Heart left ventricle (tissue), 16 donors: ENCODE data around the gene STX3. TPM values are rescaled to one million over a fixed set of nuclear protein-coding genes. Genes with fewer than 3 reads are reported as not detected.

ENCODE experiments used
- ATAC-seq, 4 donors: fragments of 200-7000 bp; cut with Tn5 transposase; one replicate each; pipeline ENCODE4 v1.9.1; 2020 to 2022; ENCODE audit warnings: moderate library complexity in 4 of 4, mild to moderate bottlenecking in 3 of 4, moderate number of reproducible peaks in 1 of 4
- DNase-seq, 5 donors: peaks; one replicate each; pipeline ENCODE4 v3.0.0-alpha.2; 2020
- H3K27ac ChIP-seq, 12 donors: fragments of 200-600 bp; sonication (generic) in 4 of 12; one replicate each; pipeline versions ENCODE4 v1.5.0 to v1.8.0; 2016 to 2022; ENCODE audit warnings: mild to moderate bottlenecking in 2 of 12
- H3K27me3 ChIP-seq, 9 donors: fragments of 200-600 bp; sonication (generic) in 2 of 9; one replicate each; pipeline versions ENCODE4 v1.5.1 to v1.8.0; 2016 to 2022; ENCODE audit warnings: mild to moderate bottlenecking in 3 of 9
- H3K36me3 ChIP-seq, 9 donors: fragments of 200-600 bp; sonication (generic) in 2 of 9; one replicate each; pipeline versions ENCODE4 v1.5.0 to v1.8.0; 2018 to 2022; ENCODE audit warnings: mild to moderate bottlenecking in 2 of 9
- H3K4me1 ChIP-seq, 12 donors: fragments of 200-600 bp; sonication (generic) in 4 of 12; one replicate each; pipeline versions ENCODE4 v1.5.0 to v1.8.0; 2016 to 2022; ENCODE audit warnings: mild to moderate bottlenecking in 3 of 12
- H3K4me3 ChIP-seq, 12 donors: fragments of 200-600 bp; sonication (generic) in 4 of 12; one replicate each; pipeline versions ENCODE4 v1.5.0 to v1.8.0; 2017 to 2022; ENCODE audit warnings: mild to moderate bottlenecking in 9 of 12, moderate library complexity in 4 of 12
- H3K9me3 ChIP-seq, 12 donors: fragments of 200-600 bp; sonication (generic) in 4 of 12; one replicate each; pipeline versions ENCODE4 v1.5.0 to v1.8.0; 2016 to 2022; ENCODE audit warnings: mild to moderate bottlenecking in 1 of 12
- POLR2A ChIP-seq, 2 donors: fragments of 450-650 bp; IDR thresholded peaks; one replicate each; pipeline ENCODE4 v1.6.1; 2017; ENCODE audit warnings: antibody characterized with exemption in 2 of 2, mild to moderate bottlenecking in 2 of 2, moderate library complexity in 2 of 2
- WGBS, 4 donors: extraction: QIAGEN DNeasy Blood & Tissue Kit in 2 of 4; methylation state at CpG; one replicate each; pipeline versions ENCODE4 v1.1.5 to v1.1.7; 2013 to 2018; 5-methylcytosine and 5-hydroxymethylcytosine counted together
- intact Hi-C, 10 donors: fragments of 100-400 bp; cut with DNase I; formaldehyde crosslinking; loops; one replicate each; pipeline versions ENCODE4 v1.11.1 to v1.14.2; 2022
- polyA plus RNA-seq, 2 donors: library from polyadenylated mRNA; stranded (reverse); fragments of 200-250 nt; gene quantifications; one replicate each; pipeline ENCODE4 v1.2.3, GENCODE V29; 2013
- total RNA-seq, 9 donors: library from RNA; depleted of rRNA in 2 of 9; stranded (reverse); fragments of >200 nt in 2 of 9; fragmentation: NEBNext Ultra II Directional in 3 of 9; extraction: Animal tissue kit (Norgen Biotek cat#: 25700) in 3 of 9; gene quantifications; one replicate each; pipeline versions ENCODE4 v1.1.0 to v1.2.4, GENCODE V29; 2016 to 2023
- TF ChIP-seq, protein P1 (sequence below), 12 donors: fragments of 200-600 bp; sonication (generic) in 4 of 12; IDR thresholded peaks; one replicate each; pipeline versions ENCODE4 v1.5.0 to v1.8.0; 2018 to 2022; ENCODE audit warnings: antibody characterized with exemption in 12 of 12, mild to moderate bottlenecking in 5 of 12
- donor health status: ischemic (EF 13 %, LVEDD 7.1; RV severe dilation, severe dysfunction).
- donor health status: healthy with polysubstance abuse.
- donor health status: DM: no; HTN: yes; CAD: no.
- donor health status: DM: no; HTN: no; CAD: no.
- donor health status: ischemic (EF 25% LVEDD 6.9; RV normal size, moderate dysfunction).
- donor health status: ischemic (EF 25% LVEDD 5.7; RV mildly dilated, moderate dysfunction).
- donor health status: healthy.
- donor health status: DM: yes; HTN: yes; CAD: no.
- donor health status: ischemic (EF 35%, LVEDD 5.7; RV mildly dilated, moderate dysfunction).
- donor health status: nonischemic (EF 11% LVEDD 7.7; RV severe dilation, severe dysfunction).
- donor health status: DM: yes; HTN: yes; CAD: no.
- donor health status: PGD.
- donor health status: ischemic (EF 29% LVEDD 5.4; RV normal size, mild dysfunction).
- donor health status: nonischemic (EF 23%, LVEDD 6.1; RV moderate dilation, normal function).

STX3 gene
- total and polyA plus RNA-seq, 11 donors: 6.8 to 16.6 (median 10.0) TPM

DNA sequence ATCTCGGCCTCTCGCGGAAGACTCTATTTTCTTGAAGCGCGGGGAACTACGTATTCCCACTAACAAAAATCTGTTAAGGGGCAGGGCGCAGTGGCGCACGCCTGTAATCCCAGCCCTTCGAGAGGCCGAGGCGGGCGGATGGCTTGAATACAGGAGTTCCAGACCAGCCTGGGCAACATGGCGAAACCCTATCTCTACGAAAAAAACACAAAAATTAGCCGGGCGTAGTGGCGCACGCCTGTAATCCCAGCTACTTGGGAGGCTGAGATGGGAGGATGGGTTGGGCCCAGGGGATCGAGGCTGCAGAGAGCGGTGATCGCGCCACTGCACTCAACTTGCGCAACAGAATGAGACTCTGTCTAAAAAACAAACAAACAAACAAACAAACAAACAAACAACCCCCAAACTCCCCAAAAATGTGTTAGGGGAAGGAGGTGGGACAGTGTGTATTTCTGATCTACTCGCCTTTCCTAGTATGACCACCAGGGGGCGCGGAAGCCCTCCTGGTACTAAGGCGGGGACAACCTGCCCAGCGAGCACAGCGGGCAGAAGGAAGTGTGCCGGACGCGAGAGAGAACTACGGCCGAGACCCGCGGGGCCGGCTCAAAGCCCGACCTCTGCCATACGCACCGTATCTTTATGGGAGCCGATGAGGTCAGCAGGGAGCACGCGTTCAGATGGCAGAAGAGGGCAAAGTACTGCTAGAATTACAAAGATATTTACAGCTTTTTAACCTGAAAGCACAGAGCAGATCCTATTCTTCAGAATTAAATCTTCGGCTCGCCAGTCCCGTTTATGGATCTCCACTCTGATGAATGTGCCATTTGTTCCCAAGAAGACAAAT is 1.3 kb upstream of the STX3 start:
- intact Hi-C loops: loop anchor here (1.0 to 10.0 kb wide), 6 partner anchors 48 to 217 kb away; partner anchors contain the start of gene MRPL16 (in 1 of the 10)
- no peaks in the 10 kb centered on the region for H3K27me3 ChIP-seq
- peak overlapping the region in 11 of 12 donors; percentile 94 to 98 (median 96) for H3K27ac ChIP-seq
- peak overlapping the region; percentile 74 to 99 (median 93) for H3K4me3 ChIP-seq
- ATAC-seq: peak; percentile 75 to 87 (median 81)
- H3K9me3 ChIP-seq: no peaks in the 10 kb centered on the region
- peaks cover 0 to 21% (median 7%) of the 10 kb centered on the region in 12 donors for H3K4me1 ChIP-seq
- peak in 1 of 2 donors; percentile 21 for TF ChIP-seq POLR2A (IDR thresholded peaks at IDR 0.05)
- TF ChIP-seq, protein P1, sequence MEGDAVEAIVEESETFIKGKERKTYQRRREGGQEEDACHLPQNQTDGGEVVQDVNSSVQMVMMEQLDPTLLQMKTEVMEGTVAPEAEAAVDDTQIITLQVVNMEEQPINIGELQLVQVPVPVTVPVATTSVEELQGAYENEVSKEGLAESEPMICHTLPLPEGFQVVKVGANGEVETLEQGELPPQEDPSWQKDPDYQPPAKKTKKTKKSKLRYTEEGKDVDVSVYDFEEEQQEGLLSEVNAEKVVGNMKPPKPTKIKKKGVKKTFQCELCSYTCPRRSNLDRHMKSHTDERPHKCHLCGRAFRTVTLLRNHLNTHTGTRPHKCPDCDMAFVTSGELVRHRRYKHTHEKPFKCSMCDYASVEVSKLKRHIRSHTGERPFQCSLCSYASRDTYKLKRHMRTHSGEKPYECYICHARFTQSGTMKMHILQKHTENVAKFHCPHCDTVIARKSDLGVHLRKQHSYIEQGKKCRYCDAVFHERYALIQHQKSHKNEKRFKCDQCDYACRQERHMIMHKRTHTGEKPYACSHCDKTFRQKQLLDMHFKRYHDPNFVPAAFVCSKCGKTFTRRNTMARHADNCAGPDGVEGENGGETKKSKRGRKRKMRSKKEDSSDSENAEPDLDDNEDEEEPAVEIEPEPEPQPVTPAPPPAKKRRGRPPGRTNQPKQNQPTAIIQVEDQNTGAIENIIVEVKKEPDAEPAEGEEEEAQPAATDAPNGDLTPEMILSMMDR (IDR thresholded peaks at IDR 0.05): peak; percentile 88 to 98 (median 95)
- DNase-seq: peak; percentile 86 to 93 (median 89)
- H3K36me3 ChIP-seq: no peaks in the 10 kb centered on the region
- 31 to 34% (median 33%) methylated on average over 47 of the region's 47 CpGs for WGBS, 4 donors

DNA sequence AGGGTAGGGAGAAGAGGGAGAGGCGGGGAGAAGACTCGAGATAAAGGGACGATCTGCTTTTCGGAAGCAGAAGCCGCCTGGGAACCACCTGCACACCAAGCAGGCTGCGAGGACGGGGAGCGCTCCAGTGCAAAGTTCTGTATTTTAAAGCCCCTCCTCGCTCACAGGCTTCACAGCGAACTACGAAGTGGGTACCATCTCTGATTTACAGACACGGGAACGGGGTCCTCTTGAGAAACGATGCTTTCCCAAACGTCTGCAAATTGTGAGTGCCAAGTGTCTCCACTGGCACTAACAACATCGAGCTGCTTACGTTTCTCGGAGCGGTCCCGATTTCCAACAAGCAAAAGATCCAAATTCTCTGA is 700 bp upstream of the STX3 start:
- no peak for TF ChIP-seq POLR2A (IDR thresholded peaks at IDR 0.05)
- TF ChIP-seq, protein P1 (IDR thresholded peaks at IDR 0.05): no peak
- Histone ChIP-seq H3K27me3 (no peaks in the 10 kb centered on the region), H3K4me3 (peak overlapping the region; percentile 74 to 99 (median 93)), H3K4me1 (peaks cover 0 to 21% (median 7%) of the 10 kb centered on the region in 12 donors), H3K27ac (peak overlapping the region; percentile 88 to 98 (median 96)), H3K9me3 (no peaks in the 10 kb centered on the region), H3K36me3 (no peaks in the 10 kb centered on the region)
- intact Hi-C loops: loop anchor here (1.0 to 10.0 kb wide), 6 partner anchors 48 to 217 kb away; partner anchors contain the start of gene MRPL16 (in 1 of the 10)
- ATAC-seq (peak in 2 of 4 donors; percentile 6 to 23), DNase-seq (peak in 3 of 5 donors; percentile 18 to 63 (median 30))
- 0% methylated on average over 20 of the region's 20 CpGs for WGBS, 4 donors

DNA sequence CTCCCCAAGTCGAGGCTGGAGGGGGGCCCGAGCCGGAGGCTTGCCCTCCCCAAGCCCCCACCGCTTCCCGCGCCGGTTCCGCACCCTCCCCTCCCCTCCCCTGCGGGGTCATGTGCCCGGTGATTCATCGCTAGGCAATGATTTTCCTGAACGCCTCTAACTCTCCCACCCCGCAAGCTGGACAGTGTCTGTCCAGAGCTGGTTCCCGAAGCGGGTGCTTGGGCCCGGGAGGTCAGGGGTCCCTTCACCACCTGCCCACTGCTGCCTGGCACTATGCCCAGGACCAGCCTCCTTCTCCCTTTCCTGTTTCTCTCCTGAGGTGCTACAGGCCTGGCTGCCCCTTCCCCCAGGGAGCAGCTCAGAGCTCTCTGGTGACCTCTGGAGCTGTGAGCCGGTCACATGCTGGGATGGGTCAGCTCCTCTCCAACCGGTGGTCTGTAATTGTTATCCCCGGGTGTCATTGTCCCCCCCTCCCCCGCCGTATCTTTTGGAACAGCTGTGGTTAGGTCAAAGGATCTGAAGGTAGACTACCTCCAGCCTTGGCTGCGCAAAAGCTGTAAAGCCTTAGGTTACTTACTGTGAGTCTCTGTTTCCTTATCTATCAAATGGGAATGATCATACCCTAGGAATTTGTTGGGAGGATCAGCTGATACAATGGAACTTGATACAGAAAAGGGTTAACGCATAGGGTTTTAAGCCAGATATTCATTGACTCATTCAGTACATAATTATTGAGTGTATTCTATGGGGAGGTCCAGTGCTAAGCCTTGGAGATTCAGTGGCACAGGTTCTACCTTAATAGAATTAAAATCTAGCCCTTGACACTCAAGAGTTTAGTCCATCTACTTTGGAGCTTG is 753 bp downstream of the STX3 start:
- peak; percentile 77 to 85 (median 82) for ATAC-seq
- 6 to 15% (median 9%) methylated on average over 10 to 23 of the region's 23 CpGs for WGBS, 4 donors
- H3K4me3 ChIP-seq: peak overlapping the region; percentile 74 to 99 (median 93)
- peak overlapping the region; percentile 88 to 98 (median 96) for H3K27ac ChIP-seq
- peak; percentile 71 to 86 (median 80) for DNase-seq
- peaks cover 0 to 5% (median 0%) of the 10 kb centered on the region in 9 donors for H3K36me3 ChIP-seq
- H3K4me1 ChIP-seq: peaks cover 0 to 22% (median 10%) of the 10 kb centered on the region in 12 donors
- TF ChIP-seq, protein P1 (IDR thresholded peaks at IDR 0.05): no peak
- TF ChIP-seq POLR2A (IDR thresholded peaks at IDR 0.05): no peak
- H3K9me3 ChIP-seq: no peaks in the 10 kb centered on the region
- intact Hi-C loops: loop anchor here in 5 of 10 donors (2.0 to 10.0 kb wide), 4 partner anchors 47 to 159 kb away; partner anchors contain the start of gene MRPL16 (in 1 of the 5)
- H3K27me3 ChIP-seq: no peaks in the 10 kb centered on the region
